Thymus (tissue), 11 donors: ENCODE data around the gene HS6ST3. TPM values are rescaled to one million over a fixed set of nuclear protein-coding genes. Genes with fewer than 3 reads are reported as not detected.

Experiments used
- DNase-seq, 9 donors: peaks; one replicate each; pipeline ENCODE4 v3.0.0-alpha.2; 2013; ENCODE audit warnings: low spot score in 9 of 9, low read depth in 6 of 9, missing footprints in 1 of 9
- H3K27ac ChIP-seq, 2 donors: one replicate each; pipeline ENCODE4 v1.5.1; 2013; ENCODE audit warnings: control low read depth in 1 of 2, low read depth in 1 of 2, low read length in 1 of 2, mild to moderate bottlenecking in 1 of 2, moderate library complexity in 1 of 2
- H3K27me3 ChIP-seq, 2 donors: one replicate each; pipeline ENCODE4 v1.5.1; 2013; ENCODE audit warnings: low read length in 1 of 2; ENCODE audit not compliant: control insufficient read depth in 2 of 2, insufficient read depth in 1 of 2
- H3K36me3 ChIP-seq, 2 donors: one replicate each; pipeline ENCODE4 v1.5.1; 2013; ENCODE audit warnings: low read length in 1 of 2, mild to moderate bottlenecking in 1 of 2, moderate library complexity in 1 of 2; ENCODE audit not compliant: control insufficient read depth in 2 of 2, insufficient read depth in 2 of 2
- H3K4me1 ChIP-seq, 2 donors: one replicate each; pipeline ENCODE4 v1.5.1; 2013; ENCODE audit warnings: low read length in 2 of 2; ENCODE audit not compliant: control insufficient read depth in 2 of 2, insufficient read depth in 2 of 2
- H3K4me3 ChIP-seq, 2 donors: one replicate each; pipeline ENCODE4 v1.5.1; 2013; ENCODE audit warnings: low read length in 2 of 2, control low read depth in 1 of 2, mild to moderate bottlenecking in 1 of 2
- H3K9me3 ChIP-seq, 2 donors: one replicate each; pipeline ENCODE4 v1.5.1; 2013; ENCODE audit warnings: low read length in 1 of 2, mild to moderate bottlenecking in 1 of 2; ENCODE audit not compliant: control insufficient read depth in 2 of 2, insufficient read depth in 1 of 2
- WGBS: extraction: QIAGEN DNeasy Blood & Tissue Kit; methylation state at CpG from one replicate; pipeline ENCODE4 v1.1.7; 2013; 5-methylcytosine and 5-hydroxymethylcytosine counted together
- polyA plus RNA-seq: library from polyadenylated mRNA; stranded (reverse); fragments of 200-250 nt; gene quantifications from one replicate; pipeline ENCODE4 v1.2.3, GENCODE V29; 2013
- total RNA-seq: library from RNA; stranded (reverse); fragments of 120-200 nt; gene quantifications from one replicate; pipeline ENCODE4 v1.2.4, GENCODE V29; 2013
- donor health status: healthy.

The HS6ST3 gene
- total and polyA plus RNA-seq, 2 donors: 0.05 to 0.07 TPM

DNA sequence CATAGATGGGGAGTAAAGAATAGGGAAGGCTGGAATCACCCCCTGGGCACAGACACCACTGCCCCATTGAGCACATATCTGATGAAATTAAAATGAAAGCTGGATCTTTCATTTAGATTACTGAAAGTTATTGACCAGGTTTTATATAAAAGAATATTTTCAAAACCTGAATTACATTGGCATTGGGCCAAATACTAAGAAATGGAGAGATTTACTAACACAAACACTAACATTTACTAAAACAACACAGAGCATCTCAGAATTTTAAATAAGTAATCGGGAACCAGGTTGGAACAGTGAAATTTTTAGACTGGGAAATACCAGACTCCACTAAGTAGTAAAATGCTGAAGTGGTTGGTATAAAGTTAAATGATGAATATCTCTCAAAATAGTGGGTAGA is 88.9 kb downstream of the HS6ST3 start:
- H3K4me1 ChIP-seq: no peaks in the 10 kb centered on the region
- H3K36me3 ChIP-seq: no peaks in the 10 kb centered on the region
- no peaks in the 10 kb centered on the region for H3K9me3 ChIP-seq
- WGBS: 91% methylated on average over 1 of the region's 1 CpG
- no peak overlapping the region for H3K27ac ChIP-seq
- no peak overlapping the region for H3K4me3 ChIP-seq
- no peak for DNase-seq
- no peaks in the 10 kb centered on the region for H3K27me3 ChIP-seq

DNA sequence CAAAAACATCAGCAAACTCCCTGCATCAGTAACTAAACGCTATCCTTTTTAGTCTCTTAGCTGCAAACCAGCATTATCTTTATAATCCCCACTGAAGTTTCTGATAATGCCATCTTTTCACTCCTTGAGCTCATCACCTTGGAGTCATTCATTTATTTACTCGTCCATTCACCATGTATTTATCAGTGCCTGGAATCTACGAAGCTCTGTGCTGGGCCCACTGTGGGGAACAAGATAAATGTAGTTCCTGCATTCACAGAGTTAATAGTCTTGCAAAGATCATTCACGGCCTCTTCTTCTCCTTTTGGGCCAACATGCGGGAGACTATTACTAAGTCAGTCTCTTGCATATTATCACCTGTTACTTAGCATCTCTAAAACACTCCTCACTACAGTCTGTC is 89.4 kb downstream of the HS6ST3 start:
- Histone ChIP-seq H3K4me3 (no peak overlapping the region), H3K4me1 (no peaks in the 10 kb centered on the region), H3K27me3 (no peaks in the 10 kb centered on the region), H3K36me3 (no peaks in the 10 kb centered on the region), H3K27ac (no peak overlapping the region), H3K9me3 (no peaks in the 10 kb centered on the region)
- no peak for DNase-seq
- WGBS: 93% methylated on average over 5 of the region's 5 CpGs

DNA sequence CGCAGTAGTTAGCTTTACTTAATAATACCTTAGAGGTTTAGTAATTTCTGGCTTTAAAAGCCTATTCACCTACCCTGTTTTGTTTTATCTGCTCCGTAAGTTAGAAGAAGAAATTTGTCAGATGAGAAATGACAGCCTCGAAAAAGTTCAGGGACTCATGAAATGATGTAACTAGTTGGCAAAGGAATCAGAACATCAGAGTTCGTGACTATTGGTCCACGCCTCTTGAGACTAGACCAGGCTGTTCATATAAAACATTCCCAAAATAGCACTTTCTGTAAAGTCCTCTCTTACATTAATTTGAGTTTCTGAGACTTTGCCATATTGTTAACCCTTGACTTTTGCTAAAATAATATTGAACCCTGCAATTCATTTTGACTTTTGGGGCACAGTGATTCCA is 92.0 kb downstream of the HS6ST3 start:
- Histone ChIP-seq H3K9me3 (no peaks in the 10 kb centered on the region), H3K27ac (no peak overlapping the region), H3K4me1 (no peaks in the 10 kb centered on the region), H3K36me3 (no peaks in the 10 kb centered on the region), H3K27me3 (no peaks in the 10 kb centered on the region), H3K4me3 (no peak overlapping the region)
- 92% methylated on average over 5 of the region's 5 CpGs for WGBS
- DNase-seq: no peak

DNA sequence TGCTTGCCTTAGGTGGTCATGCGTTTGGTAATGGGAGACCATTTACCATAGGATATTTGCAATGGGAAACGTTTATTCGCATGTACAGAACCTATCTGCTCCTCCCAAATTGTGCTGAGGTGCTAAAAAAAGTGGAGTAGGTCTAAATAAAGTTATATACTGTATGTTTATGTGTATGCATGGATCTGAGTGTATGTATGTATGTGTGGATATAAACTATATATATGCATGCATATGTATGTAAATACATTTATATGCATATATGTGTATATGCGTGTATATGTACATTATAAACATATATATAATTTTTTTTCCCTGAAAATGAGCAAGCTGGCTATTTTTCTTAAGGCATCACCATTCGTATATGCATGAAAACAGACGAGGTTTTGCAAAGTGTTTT is 95.9 kb downstream of the HS6ST3 start:
- H3K27me3 ChIP-seq: no peaks in the 10 kb centered on the region
- DNase-seq: no peak
- 92% methylated on average over 6 of the region's 6 CpGs for WGBS
- no peaks in the 10 kb centered on the region for H3K36me3 ChIP-seq
- H3K9me3 ChIP-seq: no peaks in the 10 kb centered on the region
- H3K27ac ChIP-seq: no peak overlapping the region
- no peaks in the 10 kb centered on the region for H3K4me1 ChIP-seq
- H3K4me3 ChIP-seq: no peak overlapping the region

DNA sequence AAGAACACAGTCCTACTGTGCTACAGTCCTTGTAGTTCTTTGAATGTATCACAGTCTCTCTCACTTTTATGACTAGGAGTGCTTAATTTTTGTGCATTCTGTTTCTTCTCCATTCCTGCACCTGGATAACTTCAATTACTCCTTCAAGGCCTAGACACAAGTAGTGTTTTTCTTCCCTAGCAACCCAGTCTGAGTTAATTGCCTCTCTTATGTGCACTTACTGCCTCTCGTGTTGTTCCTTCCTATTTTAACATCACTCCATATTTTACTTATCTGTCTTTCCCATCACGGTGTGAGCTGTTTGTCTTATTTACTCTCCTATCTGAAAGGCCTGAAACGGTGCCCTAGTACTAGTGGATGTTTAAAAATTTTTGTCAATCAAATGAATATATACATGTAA is 101.5 kb downstream of the HS6ST3 start:
- Histone ChIP-seq H3K27me3 (no peaks in the 10 kb centered on the region), H3K4me3 (no peak overlapping the region), H3K4me1 (no peaks in the 10 kb centered on the region), H3K36me3 (no peaks in the 10 kb centered on the region), H3K27ac (no peak overlapping the region), H3K9me3 (no peaks in the 10 kb centered on the region)
- DNase-seq: no peak
- 79% methylated on average over 3 of the region's 3 CpGs for WGBS

DNA sequence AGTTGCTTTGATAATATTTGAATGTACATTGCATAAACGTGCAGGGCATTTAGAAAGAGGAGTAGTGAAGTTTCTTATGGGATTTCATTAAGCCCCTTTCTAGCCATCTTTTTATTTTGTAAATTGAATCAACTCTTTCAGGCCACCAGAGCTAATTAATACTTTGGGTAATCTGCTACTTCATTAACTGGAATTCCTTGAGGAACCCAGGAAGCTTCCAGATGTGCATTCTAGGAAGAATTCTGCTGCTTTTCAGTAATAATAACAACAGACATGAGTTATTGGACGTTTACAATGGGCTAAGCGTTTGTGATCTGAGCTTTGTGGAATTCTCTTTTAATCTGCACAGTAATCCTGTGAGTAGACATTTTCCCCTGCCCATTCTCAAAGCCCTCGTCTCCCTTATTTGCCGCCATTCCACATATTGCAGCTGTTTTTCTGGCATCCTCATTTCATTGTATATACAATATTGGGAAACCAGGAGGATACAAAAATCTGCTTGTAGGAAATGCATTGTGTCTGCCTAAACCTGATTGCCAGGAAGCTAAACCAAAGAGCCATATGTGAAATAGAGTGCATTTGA is 103.9 kb downstream of the HS6ST3 start:
- Histone ChIP-seq H3K4me3 (no peak overlapping the region), H3K27me3 (no peaks in the 10 kb centered on the region), H3K4me1 (no peaks in the 10 kb centered on the region), H3K27ac (no peak overlapping the region), H3K36me3 (no peaks in the 10 kb centered on the region), H3K9me3 (peaks cover 0 to 5% of the 10 kb centered on the region in 2 donors)
- DNase-seq: no peak
- 86% methylated on average over 5 of the region's 5 CpGs for WGBS

DNA sequence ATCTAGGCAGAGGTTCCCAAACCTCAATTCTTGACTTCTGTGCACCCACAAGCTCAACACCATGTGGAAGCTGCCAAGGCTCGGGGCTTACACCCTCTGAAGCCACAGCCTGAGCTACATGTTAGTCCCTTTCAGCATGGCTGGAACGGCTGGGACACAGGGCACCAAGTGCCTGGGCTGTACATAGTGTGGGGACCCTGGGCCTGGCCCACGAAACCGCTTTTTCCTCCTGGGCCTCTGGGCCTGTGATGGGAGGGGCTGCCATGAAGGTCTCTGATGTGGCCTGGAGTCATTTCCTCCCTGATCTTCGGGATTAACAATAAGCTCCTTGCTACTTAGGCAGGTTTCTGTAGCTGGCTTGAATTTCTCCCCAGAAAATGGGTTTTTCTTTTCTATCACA is 108.1 kb downstream of the HS6ST3 start:
- 81% methylated on average over 5 of the region's 5 CpGs for WGBS
- no peak overlapping the region for H3K27ac ChIP-seq
- no peaks in the 10 kb centered on the region for H3K4me1 ChIP-seq
- no peak for DNase-seq
- H3K27me3 ChIP-seq: no peaks in the 10 kb centered on the region
- H3K36me3 ChIP-seq: no peaks in the 10 kb centered on the region
- H3K9me3 ChIP-seq: peaks cover 0 to 5% of the 10 kb centered on the region in 2 donors
- no peak overlapping the region for H3K4me3 ChIP-seq

DNA sequence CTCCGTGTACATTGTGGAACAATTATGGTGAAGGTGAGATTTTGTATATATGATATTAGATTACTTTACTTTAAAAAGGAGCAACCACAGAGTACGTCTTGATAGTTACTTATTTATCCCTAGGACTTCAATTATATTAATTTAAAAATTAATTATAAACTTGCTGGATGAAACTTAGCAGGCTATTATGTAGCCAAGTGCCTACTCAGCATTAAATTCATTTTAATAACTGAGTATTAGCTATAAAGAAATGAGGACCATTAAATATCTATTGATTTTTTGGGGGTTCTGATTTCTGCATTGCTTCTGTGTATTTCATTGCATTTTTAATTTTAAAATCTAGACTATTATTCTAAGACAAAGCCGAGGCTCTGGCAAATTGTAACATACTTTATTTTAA is 109.4 kb downstream of the HS6ST3 start:
- Histone ChIP-seq H3K36me3 (no peaks in the 10 kb centered on the region), H3K27ac (no peak overlapping the region), H3K9me3 (peaks cover 0 to 5% of the 10 kb centered on the region in 2 donors), H3K27me3 (no peaks in the 10 kb centered on the region), H3K4me1 (no peaks in the 10 kb centered on the region), H3K4me3 (no peak overlapping the region)
- 92% methylated on average over 3 of the region's 3 CpGs for WGBS
- DNase-seq: no peak

DNA sequence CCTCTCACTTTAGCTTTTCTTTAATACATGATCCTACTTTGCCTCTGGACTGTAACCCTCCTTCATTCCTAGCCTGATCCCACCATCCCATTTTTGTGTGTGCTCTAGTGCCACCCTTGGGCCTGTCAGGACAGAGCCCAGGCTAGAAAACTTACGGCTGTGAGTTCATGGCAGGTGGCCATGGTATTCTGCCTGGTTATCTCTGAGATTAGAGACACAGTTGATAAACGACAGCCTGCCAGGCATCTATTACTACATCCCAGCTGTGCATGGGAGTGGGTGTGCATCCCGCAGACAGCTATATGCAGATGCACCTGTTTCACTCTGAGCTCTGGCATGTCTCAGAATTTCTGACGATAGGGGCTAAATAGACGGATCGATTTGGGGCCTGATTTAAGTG is 110.9 kb downstream of the HS6ST3 start:
- no peak overlapping the region for H3K27ac ChIP-seq
- H3K4me3 ChIP-seq: no peak overlapping the region
- 92% methylated on average over 6 of the region's 6 CpGs for WGBS
- no peaks in the 10 kb centered on the region for H3K27me3 ChIP-seq
- no peaks in the 10 kb centered on the region for H3K4me1 ChIP-seq
- no peak for DNase-seq
- no peaks in the 10 kb centered on the region for H3K36me3 ChIP-seq
- H3K9me3 ChIP-seq: peaks cover 0 to 5% of the 10 kb centered on the region in 2 donors

DNA sequence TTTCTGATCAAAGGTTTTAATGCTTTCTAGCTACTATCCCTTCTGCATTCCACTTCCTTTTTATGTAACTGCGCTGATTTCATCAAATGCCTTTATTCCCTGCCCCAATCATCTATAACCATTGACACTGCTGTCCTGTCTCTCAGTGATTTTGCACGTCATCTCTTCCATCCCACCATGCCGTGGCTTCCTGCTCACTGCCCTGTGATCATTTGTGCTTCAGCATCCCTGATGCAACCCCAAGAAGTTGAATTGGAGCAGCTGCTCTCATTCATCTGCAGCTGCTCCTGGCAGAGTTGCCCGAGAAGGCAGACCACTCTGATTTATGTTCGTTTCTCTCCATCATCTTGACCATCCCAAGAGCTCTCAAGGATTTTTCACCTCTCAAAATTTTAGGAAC is 112.4 kb downstream of the HS6ST3 start:
- no peak overlapping the region for H3K4me3 ChIP-seq
- H3K36me3 ChIP-seq: no peaks in the 10 kb centered on the region
- 87% methylated on average over 5 of the region's 5 CpGs for WGBS
- no peak overlapping the region for H3K27ac ChIP-seq
- H3K27me3 ChIP-seq: no peaks in the 10 kb centered on the region
- H3K9me3 ChIP-seq: peaks cover 0 to 5% of the 10 kb centered on the region in 2 donors
- no peak for DNase-seq
- no peaks in the 10 kb centered on the region for H3K4me1 ChIP-seq
